Suprapubic skin (tissue), 4 donors: ENCODE results near the gene OR2AJ1. TPM values are rescaled to one million over a fixed set of nuclear protein-coding genes. Genes with fewer than 3 reads are reported as not detected.

Source experiments
- DNase-seq, 2 donors: peaks; one replicate each; pipeline ENCODE4 v3.0.0-alpha.2; 2019; ENCODE audit warnings: low spot score in 2 of 2
- H3K27ac ChIP-seq: fragments of 200-600 bp; sonication (generic); one replicate; pipeline ENCODE4 v1.5.1; 2019
- H3K27me3 ChIP-seq: fragments of 200-600 bp; sonication (generic); one replicate; pipeline ENCODE4 v1.5.1; 2019
- H3K36me3 ChIP-seq: fragments of 200-600 bp; sonication (generic); one replicate; pipeline ENCODE4 v1.5.1; 2019
- H3K4me1 ChIP-seq: fragments of 200-600 bp; sonication (generic); one replicate; pipeline ENCODE4 v1.5.1; 2019
- H3K4me3 ChIP-seq: fragments of 200-600 bp; sonication (generic); one replicate; pipeline ENCODE4 v1.5.1; 2019; ENCODE audit warnings: mild to moderate bottlenecking
- H3K9me3 ChIP-seq: fragments of 200-600 bp; sonication (generic); one replicate; pipeline ENCODE4 v1.5.1; 2019
- CTCF ChIP-seq, 2 donors: fragments of 200-600 bp in 1 of 2; fragments of 450-650 bp in 1 of 2; sonication (generic) in 1 of 2; IDR thresholded peaks; one replicate each; pipeline ENCODE4 v1.5.1; 2016 to 2019; ENCODE audit warnings: antibody characterized with exemption in 2 of 2, mild to moderate bottlenecking in 1 of 2, moderate library complexity in 1 of 2
- EP300 ChIP-seq: sonication (generic); formaldehyde crosslinking; IDR thresholded peaks from one replicate; pipeline ENCODE4 v1.6.1; 2017; ENCODE audit warnings: antibody characterized with exemption
- POLR2A ChIP-seq, 2 donors: fragments of 450-650 bp; IDR thresholded peaks; one replicate each; pipeline ENCODE4 v1.6.1; 2017; ENCODE audit warnings: antibody characterized with exemption in 2 of 2, mild to moderate bottlenecking in 2 of 2, moderate library complexity in 2 of 2
- POLR2AphosphoS5 ChIP-seq, 3 donors: sonication (generic); formaldehyde crosslinking; IDR thresholded peaks; one replicate each; pipeline ENCODE4 v1.6.1; 2017; ENCODE audit warnings: antibody characterized with exemption in 3 of 3
- WGBS: methylation state at CpG from one replicate; pipeline ENCODE4 v1.1.5; 2018; 5-methylcytosine and 5-hydroxymethylcytosine counted together
- total RNA-seq, 4 donors: library from RNA; depleted of rRNA; stranded (reverse); fragments of >200 nt; gene quantifications; one replicate each; pipeline ENCODE4 v1.1.0, GENCODE V29; 2016

The OR2AJ1 gene
- total RNA-seq, 4 donors from 2014 or later = not detected

DNA sequence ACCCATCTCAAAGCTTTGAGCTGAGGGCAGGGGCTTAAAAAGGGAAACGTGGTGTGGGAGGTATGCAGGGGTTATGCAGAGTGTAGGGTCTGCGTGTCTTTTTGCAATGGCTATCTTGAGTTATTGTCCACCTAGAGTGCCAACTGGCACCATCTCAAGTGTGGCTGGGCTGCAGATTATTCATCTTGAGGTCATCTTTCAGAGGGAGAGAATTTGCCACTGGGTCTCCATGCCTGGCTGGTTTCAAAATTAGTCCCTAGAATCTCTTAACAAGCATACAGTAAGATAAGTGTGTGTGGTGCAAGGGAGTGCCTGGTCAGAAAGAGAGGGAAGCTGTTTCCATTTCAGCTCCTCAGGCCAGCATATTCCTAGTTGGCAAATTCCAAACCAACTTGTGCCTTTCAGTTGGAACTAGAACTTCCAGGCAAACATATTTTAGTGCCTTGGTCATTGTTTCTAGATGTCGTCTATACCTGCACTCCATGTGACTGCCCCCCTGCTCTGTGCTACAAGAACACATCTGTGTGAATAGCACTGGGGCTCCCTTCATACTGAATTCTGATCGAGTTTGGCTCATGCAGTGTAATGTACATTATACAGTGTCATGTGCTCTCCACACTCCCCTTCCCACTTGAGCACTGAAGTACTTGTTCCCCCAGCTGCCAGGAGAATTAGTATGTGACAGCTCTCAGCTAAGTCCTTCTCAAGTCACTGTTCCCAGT, 9.6 kb upstream of the OR2AJ1 start:
- Histone ChIP-seq H3K27ac (no peak overlapping the region), H3K4me1 (no peaks in the 10 kb centered on the region), H3K4me3 (no peak overlapping the region), H3K27me3 (no peaks in the 10 kb centered on the region), H3K9me3 (no peaks in the 10 kb centered on the region), H3K36me3 (no peaks in the 10 kb centered on the region)
- no peak for DNase-seq
- TF ChIP-seq POLR2AphosphoS5 (IDR thresholded peaks at IDR 0.05) (no peak), CTCF (IDR thresholded peaks at IDR 0.05) (no peak), EP300 (no peak), POLR2A (IDR thresholded peaks at IDR 0.05) (no peak)
- 60% methylated on average over 4 of the region's 4 CpGs for WGBS

DNA sequence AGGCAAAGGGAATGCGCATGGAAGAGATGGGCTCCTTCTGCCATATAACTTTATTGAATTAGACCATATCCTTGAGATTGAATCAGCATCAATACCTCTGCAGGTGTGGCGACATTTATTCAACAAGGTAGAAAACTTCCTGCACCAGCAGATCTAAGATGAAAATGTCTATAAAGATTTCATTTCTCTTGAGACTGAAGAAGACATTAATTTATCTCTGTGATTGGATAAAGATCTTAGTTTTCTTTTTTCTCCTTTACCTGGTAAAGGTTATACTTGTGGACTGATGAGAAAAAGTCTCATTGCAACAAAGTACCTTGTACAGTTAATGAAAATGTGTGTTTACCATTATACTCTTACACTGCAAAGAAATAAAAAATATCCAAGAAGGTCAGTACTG, 4.7 kb upstream of the OR2AJ1 start, which contains the start of gene OR2T8:
OR2T8 (plus strand) TSS at position 301 of the 400 bp plus-strand sequence. CDS start 766 bp downstream, outside the sequence.
- WGBS = 95% methylated on average over 2 of the region's 2 CpGs
- DNase-seq = no peak

GRCh38 chr1:247923941-247924340, 748 bp upstream of the OR2AJ1 start:
- 62% methylated on average over 3 of the region's 3 CpGs for WGBS

More for the DNA sequence above, 4.7 kb upstream of the OR2AJ1 start, which contains the start of gene OR2T8:
- TF ChIP-seq POLR2AphosphoS5 (IDR thresholded peaks at IDR 0.05) (no peak), EP300 (no peak), POLR2A (IDR thresholded peaks at IDR 0.05) (no peak)
- Histone ChIP-seq H3K4me1 (no peaks in the 10 kb centered on the region), H3K36me3 (no peaks in the 10 kb centered on the region), H3K27me3 (no peaks in the 10 kb centered on the region), H3K4me3 (no peak within 1 kb of the TSS), H3K9me3 (no peaks in the 10 kb centered on the region), H3K27ac (no peak within 1 kb of the TSS)

GRCh38 chr1:247933989-247934388, 9.3 kb downstream of the OR2AJ1 start:
- no peaks in the 10 kb centered on the region for H3K9me3 ChIP-seq
- H3K4me3 ChIP-seq = no peak overlapping the region
- no peak for TF ChIP-seq POLR2AphosphoS5 (IDR thresholded peaks at IDR 0.05)
- no peak for TF ChIP-seq CTCF (IDR thresholded peaks at IDR 0.05)
- no peak for TF ChIP-seq EP300
- no peak for TF ChIP-seq POLR2A (IDR thresholded peaks at IDR 0.05)
- H3K4me1 ChIP-seq = no peaks in the 10 kb centered on the region
- no peak overlapping the region for H3K27ac ChIP-seq
- WGBS = 96% methylated on average over 8 of the region's 8 CpGs
- H3K27me3 ChIP-seq = no peaks in the 10 kb centered on the region
- no peaks in the 10 kb centered on the region for H3K36me3 ChIP-seq
- DNase-seq = no peak

More at GRCh38 chr1:247923941-247924340, 748 bp upstream of the OR2AJ1 start:
- DNase-seq = no peak
- Histone ChIP-seq H3K27ac (no peak overlapping the region), H3K4me1 (no peaks in the 10 kb centered on the region), H3K9me3 (no peaks in the 10 kb centered on the region), H3K4me3 (no peak overlapping the region), H3K36me3 (no peaks in the 10 kb centered on the region), H3K27me3 (no peaks in the 10 kb centered on the region)
- no peak for TF ChIP-seq EP300
- no peak for TF ChIP-seq POLR2AphosphoS5 (IDR thresholded peaks at IDR 0.05)
- TF ChIP-seq CTCF (IDR thresholded peaks at IDR 0.05) = no peak
- TF ChIP-seq POLR2A (IDR thresholded peaks at IDR 0.05) = no peak

- over 99% methylated on average over 9 of the region's 9 CpGs for WGBS
- no peak for TF ChIP-seq POLR2A (IDR thresholded peaks at IDR 0.05)
- TF ChIP-seq EP300 = no peak
- no peak for TF ChIP-seq POLR2AphosphoS5 (IDR thresholded peaks at IDR 0.05)
- TF ChIP-seq CTCF (IDR thresholded peaks at IDR 0.05) = no peak
- Histone ChIP-seq H3K4me3 (no peak overlapping the region), H3K9me3 (no peaks in the 10 kb centered on the region), H3K27me3 (no peaks in the 10 kb centered on the region), H3K4me1 (no peaks in the 10 kb centered on the region), H3K36me3 (no peaks in the 10 kb centered on the region), H3K27ac (no peak overlapping the region)
- no peak for DNase-seq
Observed at GRCh38 chr1:247935781-247936180, 11.1 kb downstream of the OR2AJ1 start.
